GM18909 (cell line): ENCODE results near the gene C1QTNF6.

Experiments used
- ATAC-seq: cut with Tn5 transposase; IDR thresholded peaks from one replicate; pipeline ENCODE4 v1.9.1; 2021; ENCODE audit warnings: mild to moderate bottlenecking; ENCODE audit not compliant: unreplicated experiment, poor library complexity

C1QTNF6 gene

GRCh38 chr22:37193629-37194191, 5.7 kb upstream of the C1QTNF6 start:
- ATAC-seq = no peak

GRCh38 chr22:37192741-37193140, 4.7 kb upstream of the C1QTNF6 start:
- no peak for ATAC-seq

GRCh38 chr22:37192204-37192603, 4.2 kb upstream of the C1QTNF6 start:
- ATAC-seq = no peak

- no peak for ATAC-seq
These were observed 2.3 kb upstream of the C1QTNF6 start for GRCh38 chr22:37190262-37190780.

GRCh38 chr22:37188901-37189466, 937 bp upstream of the C1QTNF6 start:
- ATAC-seq = no peak

GRCh38 chr22:37187552-37187890, 526 bp downstream of the C1QTNF6 start:
- no peak for ATAC-seq

GRCh38 chr22:37186997-37187522, 987 bp downstream of the C1QTNF6 start:
- no peak for ATAC-seq

- ATAC-seq = no peak
These were observed 1.6 kb downstream of the C1QTNF6 start for GRCh38 chr22:37186228-37186996.

- no peak for ATAC-seq
These were observed 2.3 kb downstream of the C1QTNF6 start for GRCh38 chr22:37185646-37186227.

- no peak for ATAC-seq
These were observed 3.1 kb downstream of the C1QTNF6 start for GRCh38 chr22:37184816-37185541.

GRCh38 chr22:37184380-37184755, 3.7 kb downstream of the C1QTNF6 start:
- ATAC-seq = no peak

GRCh38 chr22:37183432-37184379, 4.3 kb downstream of the C1QTNF6 start:
- no peak for ATAC-seq

GRCh38 chr22:37182949-37183245, 5.2 kb downstream of the C1QTNF6 start:
- ATAC-seq = no peak

GRCh38 chr22:37182101-37182948, 5.7 kb downstream of the C1QTNF6 start:
- no peak for ATAC-seq

- ATAC-seq = no peak
These were observed 6.4 kb downstream of the C1QTNF6 start for GRCh38 chr22:37181681-37182080.

GRCh38 chr22:37180531-37181231, 7.4 kb downstream of the C1QTNF6 start:
- no peak for ATAC-seq

GRCh38 chr22:37179622-37180420, 8.2 kb downstream of the C1QTNF6 start:
- no peak for ATAC-seq
